ENCODE data around the gene CEACAM19.

The CEACAM19 gene

DNA sequence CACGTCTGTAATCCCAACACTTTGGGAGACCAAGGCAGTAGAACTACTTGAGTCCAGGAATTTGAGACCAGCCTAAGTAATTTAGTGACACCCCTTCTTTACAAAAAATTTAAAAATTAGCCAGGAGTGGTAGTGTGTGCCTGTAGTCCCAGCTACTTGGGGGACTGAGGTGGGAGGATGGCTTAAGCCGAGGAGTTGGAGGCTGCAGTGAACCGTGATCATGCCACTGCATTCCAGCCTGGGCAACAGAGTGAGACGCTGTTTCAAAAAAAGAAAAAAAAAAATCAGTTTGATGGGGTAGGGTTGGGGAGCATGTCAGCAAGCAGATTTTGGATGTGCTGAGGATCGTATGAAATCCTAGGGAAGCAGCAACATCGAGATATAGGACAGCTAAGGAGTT, 4.2 kb downstream of the CEACAM19 start:
- TF ChIP-seq, protein P1, sequence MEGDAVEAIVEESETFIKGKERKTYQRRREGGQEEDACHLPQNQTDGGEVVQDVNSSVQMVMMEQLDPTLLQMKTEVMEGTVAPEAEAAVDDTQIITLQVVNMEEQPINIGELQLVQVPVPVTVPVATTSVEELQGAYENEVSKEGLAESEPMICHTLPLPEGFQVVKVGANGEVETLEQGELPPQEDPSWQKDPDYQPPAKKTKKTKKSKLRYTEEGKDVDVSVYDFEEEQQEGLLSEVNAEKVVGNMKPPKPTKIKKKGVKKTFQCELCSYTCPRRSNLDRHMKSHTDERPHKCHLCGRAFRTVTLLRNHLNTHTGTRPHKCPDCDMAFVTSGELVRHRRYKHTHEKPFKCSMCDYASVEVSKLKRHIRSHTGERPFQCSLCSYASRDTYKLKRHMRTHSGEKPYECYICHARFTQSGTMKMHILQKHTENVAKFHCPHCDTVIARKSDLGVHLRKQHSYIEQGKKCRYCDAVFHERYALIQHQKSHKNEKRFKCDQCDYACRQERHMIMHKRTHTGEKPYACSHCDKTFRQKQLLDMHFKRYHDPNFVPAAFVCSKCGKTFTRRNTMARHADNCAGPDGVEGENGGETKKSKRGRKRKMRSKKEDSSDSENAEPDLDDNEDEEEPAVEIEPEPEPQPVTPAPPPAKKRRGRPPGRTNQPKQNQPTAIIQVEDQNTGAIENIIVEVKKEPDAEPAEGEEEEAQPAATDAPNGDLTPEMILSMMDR (IDR thresholded peaks at IDR 0.05): no peak

- TF ChIP-seq, protein P1 (IDR thresholded peaks at IDR 0.05): no peak
Measured at GRCh38 chr19:44677019-44677811, 5.9 kb downstream of the CEACAM19 start.

GRCh38 chr19:44680536-44680935, 9.3 kb downstream of the CEACAM19 start:
- TF ChIP-seq, protein P1 (IDR thresholded peaks at IDR 0.05): no peak

GRCh38 chr19:44681992-44682790, 10.9 kb downstream of the CEACAM19 start:
- TF ChIP-seq, protein P1 (IDR thresholded peaks at IDR 0.05): no peak

DNA sequence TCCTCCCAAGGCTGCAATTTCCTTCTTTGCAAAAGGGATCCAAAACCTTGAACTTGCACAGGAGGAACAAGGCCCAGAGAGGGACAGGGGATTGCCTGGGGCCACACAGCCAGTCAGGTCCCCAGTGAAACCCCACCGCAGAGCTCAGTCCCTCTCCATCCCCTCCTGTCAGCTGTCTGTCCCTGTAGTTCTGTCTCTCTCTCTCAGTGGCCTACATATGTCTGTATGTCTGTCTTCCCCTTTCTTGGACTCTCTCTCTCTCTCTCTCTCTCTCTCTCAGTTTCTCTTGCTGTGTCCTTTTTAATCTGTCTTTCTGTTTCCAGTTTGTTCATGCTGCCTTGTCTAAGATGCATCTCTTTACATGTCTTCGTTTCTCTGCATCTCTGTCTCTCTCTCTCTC, 11.5 kb downstream of the CEACAM19 start:
- TF ChIP-seq, protein P1 (IDR thresholded peaks at IDR 0.05): no peak

DNA sequence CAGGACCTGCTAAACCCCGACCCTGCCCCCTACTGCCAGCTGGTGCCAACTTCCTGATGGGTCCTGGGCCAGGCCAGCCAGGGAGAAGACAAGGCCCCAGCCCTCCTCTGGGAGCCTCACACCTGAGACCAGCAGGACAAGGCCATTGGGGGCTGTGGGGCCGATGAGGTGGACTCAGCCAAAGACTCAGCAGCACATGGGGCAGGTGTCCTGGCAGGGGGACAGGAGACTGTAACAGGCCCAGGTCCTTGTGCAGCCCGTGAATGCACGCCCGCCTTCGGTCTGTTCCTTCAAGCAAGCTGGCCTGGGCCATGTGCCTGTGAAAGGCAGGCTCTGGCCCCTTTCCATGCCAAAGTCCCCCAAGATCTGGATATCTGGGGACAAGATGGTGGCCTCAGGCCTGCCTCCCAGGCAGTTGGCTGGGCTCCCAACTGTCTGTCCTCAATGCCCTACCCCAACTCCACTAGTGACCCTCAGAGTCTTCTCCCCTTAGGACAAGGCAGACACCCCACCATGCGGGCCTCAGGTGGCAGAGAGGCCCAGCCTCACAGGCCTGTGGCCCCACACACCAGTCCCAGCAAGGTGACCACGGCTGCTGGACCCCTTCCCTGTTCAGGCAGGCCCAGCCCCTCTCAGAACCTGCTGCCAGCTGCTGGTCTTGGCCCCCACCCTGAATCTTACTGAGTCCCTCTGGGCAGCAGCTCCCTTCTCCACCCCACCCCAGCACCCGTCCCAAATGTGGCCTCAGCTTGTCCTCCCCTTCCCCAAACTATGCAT, 12.3 kb downstream of the CEACAM19 start:
- TF ChIP-seq, protein P1 (IDR thresholded peaks at IDR 0.05): no peak
